ENCODE data around the gene TMEM150A.

- TF ChIP-seq CTCF (IDR thresholded peaks at IDR 0.05) (no peak), POLR2A (IDR thresholded peaks at IDR 0.05) (no peak), POLR2AphosphoS5 (IDR thresholded peaks at IDR 0.05) (no peak)
These were observed 49.6 kb upstream of the TMEM150A start for GRCh38 chr2:85652056-85652455.
